ENCODE measurements around the gene CDC42SE2. TPM values are rescaled to one million over a fixed set of nuclear protein-coding genes. Genes with fewer than 3 reads are reported as not detected.
"Not testable (repeated sequence)": the region's sequence is repeated elsewhere in the genome, so short reads cannot be mapped to it uniquely, and the experiment has no call there.

CDC42SE2 gene
- total RNA-seq, 1 donor from 2014 or later = 73.2 TPM

GRCh38 chr5:131277447-131277846, 13.6 kb downstream of the CDC42SE2 start:
- no peak for TF ChIP-seq CTCF (IDR thresholded peaks at IDR 0.05; ENCODE audit: insufficient read depth, low read length, severe bottlenecking)
- no peak for DNase-seq (ENCODE audit: low read depth)
- no peak overlapping the region for H3K4me3 ChIP-seq (ENCODE audit: low read depth, low read length)
- no peaks in the 10 kb centered on the region for H3K36me3 ChIP-seq (ENCODE audit: control insufficient read depth, insufficient read depth, low read length)
- FAIRE-seq = no peak
- no peaks in the 10 kb centered on the region for H3K27me3 ChIP-seq (ENCODE audit: control insufficient read depth, insufficient read depth, low read length)

- peak; percentile 18 for DNase-seq (ENCODE audit: low read depth)
- H3K36me3 ChIP-seq (ENCODE audit: control insufficient read depth, insufficient read depth, low read length) = no peaks in the 10 kb centered on the region
- TF ChIP-seq CTCF (IDR thresholded peaks at IDR 0.05; ENCODE audit: insufficient read depth, low read length, severe bottlenecking) = no peak
- FAIRE-seq = no peak
- H3K4me3 ChIP-seq (ENCODE audit: low read depth, low read length) = no peak overlapping the region
- no peaks in the 10 kb centered on the region for H3K27me3 ChIP-seq (ENCODE audit: control insufficient read depth, insufficient read depth, low read length)
Measured at GRCh38 chr5:131277875-131278740, 14.3 kb downstream of the CDC42SE2 start.

- not testable (repeated sequence) for DNase-seq (ENCODE audit: low read depth); H3K4me3 ChIP-seq (ENCODE audit: low read depth, low read length); FAIRE-seq; H3K27me3 ChIP-seq (ENCODE audit: control insufficient read depth, insufficient read depth, low read length); H3K36me3 ChIP-seq (ENCODE audit: control insufficient read depth, insufficient read depth, low read length)
Measured at GRCh38 chr5:131278741-131279124, 14.9 kb downstream of the CDC42SE2 start.

GRCh38 chr5:131279204-131279603, 15.4 kb downstream of the CDC42SE2 start:
- H3K27me3 ChIP-seq (ENCODE audit: control insufficient read depth, insufficient read depth, low read length) = no peaks in the 10 kb centered on the region
- DNase-seq (ENCODE audit: low read depth) (no peak), FAIRE-seq (no peak)
- H3K36me3 ChIP-seq (ENCODE audit: control insufficient read depth, insufficient read depth, low read length) = no peaks in the 10 kb centered on the region
- H3K4me3 ChIP-seq (ENCODE audit: low read depth, low read length) = no peak overlapping the region
- TF ChIP-seq CTCF (IDR thresholded peaks at IDR 0.05; ENCODE audit: insufficient read depth, low read length, severe bottlenecking) = no peak

GRCh38 chr5:131280417-131280816, 16.6 kb downstream of the CDC42SE2 start:
- TF ChIP-seq CTCF (IDR thresholded peaks at IDR 0.05; ENCODE audit: insufficient read depth, low read length, severe bottlenecking) = no peak
- FAIRE-seq (no peak), DNase-seq (ENCODE audit: low read depth) (no peak)
- H3K4me3 ChIP-seq (ENCODE audit: low read depth, low read length) = no peak overlapping the region
- no peaks in the 10 kb centered on the region for H3K36me3 ChIP-seq (ENCODE audit: control insufficient read depth, insufficient read depth, low read length)
- H3K27me3 ChIP-seq (ENCODE audit: control insufficient read depth, insufficient read depth, low read length) = no peaks in the 10 kb centered on the region

GRCh38 chr5:131281133-131281867, 17.4 kb downstream of the CDC42SE2 start:
- no peak for FAIRE-seq
- Histone ChIP-seq H3K36me3 (ENCODE audit: control insufficient read depth, insufficient read depth, low read length) (no peaks in the 10 kb centered on the region), H3K4me3 (ENCODE audit: low read depth, low read length) (peak overlapping the region; percentile 13), H3K27me3 (ENCODE audit: control insufficient read depth, insufficient read depth, low read length) (no peaks in the 10 kb centered on the region)
- DNase-seq (ENCODE audit: low read depth) = peak; percentile 68
- no peak for TF ChIP-seq CTCF (IDR thresholded peaks at IDR 0.05; ENCODE audit: insufficient read depth, low read length, severe bottlenecking)
